Neural crest cell (in vitro differentiated cells): ENCODE measurements around the gene CDC25A. TPM values are rescaled to one million over a fixed set of nuclear protein-coding genes. Genes with fewer than 3 reads are reported as not detected.

Experiments
- DNase-seq: peaks from one replicate; pipeline ENCODE4 v3.0.0; 2021; ENCODE audit warnings: low read depth, mixed read lengths, low spot score
- H3K27ac Mint-ChIP-seq: one replicate; pipeline ENCODE4 v1.8.0; 2021; ENCODE audit warnings: mild to moderate bottlenecking, mixed read lengths; ENCODE audit not compliant: unreplicated experiment
- H3K27me3 Mint-ChIP-seq: 2 replicates; pipeline ENCODE4 v1.8.0; 2021; ENCODE audit warnings: low read depth, mild to moderate bottlenecking, mixed read lengths
- H3K36me3 Mint-ChIP-seq: 2 replicates; pipeline ENCODE4 v1.8.0; 2021; ENCODE audit warnings: low read depth, mild to moderate bottlenecking, mixed read lengths
- H3K4me1 Mint-ChIP-seq: 2 replicates; pipeline ENCODE4 v1.8.0; 2021; ENCODE audit warnings: mixed read lengths
- H3K4me3 Mint-ChIP-seq: one replicate; pipeline ENCODE4 v1.8.0; 2021; ENCODE audit warnings: mild to moderate bottlenecking, mixed read lengths
- H3K9me3 Mint-ChIP-seq: 2 replicates; pipeline ENCODE4 v1.8.0; 2021; ENCODE audit warnings: mixed read lengths
- total RNA-seq: library from RNA; stranded (reverse); gene quantifications from 2 replicates; pipeline ENCODE4 v1.2.1, GENCODE V29; 2021
- TF ChIP-seq, protein P1 (sequence below): fragments of 200-600 bp; sonication (generic); conservative IDR thresholded peaks from 2 replicates; pipeline ENCODE4 v1.5.0; 2021; ENCODE audit warnings: antibody characterized with exemption, mild to moderate bottlenecking

The CDC25A gene
- total RNA-seq, 1 donor from 2014 or later: 63.0 TPM

DNA sequence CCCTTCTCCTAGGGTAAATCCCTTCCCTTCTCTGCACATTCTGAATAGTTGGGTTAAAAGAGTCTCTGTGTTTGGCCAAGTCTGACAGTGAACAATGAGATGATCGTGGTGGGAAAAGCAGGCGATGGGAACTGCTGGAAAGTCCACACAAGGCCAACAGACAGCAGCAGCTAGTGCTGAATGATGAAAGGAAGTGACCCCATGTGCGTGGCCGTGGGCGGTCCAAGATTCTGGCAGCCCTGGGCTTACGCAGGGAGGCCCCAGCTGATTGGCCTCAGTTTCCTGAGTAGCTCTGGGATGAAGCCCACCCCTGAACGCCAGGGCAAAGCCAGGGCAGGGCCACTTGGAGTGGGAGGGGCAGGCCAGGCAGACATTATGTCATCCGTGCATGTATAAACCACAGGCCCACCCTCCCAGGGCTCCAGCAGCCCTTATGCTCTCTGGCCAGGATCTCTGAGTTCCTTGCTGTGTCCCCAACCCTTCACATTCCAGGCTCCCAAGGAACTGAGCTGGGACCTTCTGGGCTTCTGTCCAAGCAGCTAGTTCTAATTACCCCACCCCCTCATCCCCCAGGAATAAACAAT lies 57.8 kb downstream of the CDC25A start:
- TF ChIP-seq, protein P1, sequence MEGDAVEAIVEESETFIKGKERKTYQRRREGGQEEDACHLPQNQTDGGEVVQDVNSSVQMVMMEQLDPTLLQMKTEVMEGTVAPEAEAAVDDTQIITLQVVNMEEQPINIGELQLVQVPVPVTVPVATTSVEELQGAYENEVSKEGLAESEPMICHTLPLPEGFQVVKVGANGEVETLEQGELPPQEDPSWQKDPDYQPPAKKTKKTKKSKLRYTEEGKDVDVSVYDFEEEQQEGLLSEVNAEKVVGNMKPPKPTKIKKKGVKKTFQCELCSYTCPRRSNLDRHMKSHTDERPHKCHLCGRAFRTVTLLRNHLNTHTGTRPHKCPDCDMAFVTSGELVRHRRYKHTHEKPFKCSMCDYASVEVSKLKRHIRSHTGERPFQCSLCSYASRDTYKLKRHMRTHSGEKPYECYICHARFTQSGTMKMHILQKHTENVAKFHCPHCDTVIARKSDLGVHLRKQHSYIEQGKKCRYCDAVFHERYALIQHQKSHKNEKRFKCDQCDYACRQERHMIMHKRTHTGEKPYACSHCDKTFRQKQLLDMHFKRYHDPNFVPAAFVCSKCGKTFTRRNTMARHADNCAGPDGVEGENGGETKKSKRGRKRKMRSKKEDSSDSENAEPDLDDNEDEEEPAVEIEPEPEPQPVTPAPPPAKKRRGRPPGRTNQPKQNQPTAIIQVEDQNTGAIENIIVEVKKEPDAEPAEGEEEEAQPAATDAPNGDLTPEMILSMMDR: no peak
- Mint-ChIP-seq H3K27ac (peak overlapping the region; percentile 66), H3K36me3 (no peaks in the 10 kb centered on the region), H3K4me1 (peaks cover 13% of the 10 kb centered on the region), H3K27me3 (no peaks in the 10 kb centered on the region), H3K9me3 (no peaks in the 10 kb centered on the region), H3K4me3 (no peak overlapping the region)
- no peak for DNase-seq

DNA sequence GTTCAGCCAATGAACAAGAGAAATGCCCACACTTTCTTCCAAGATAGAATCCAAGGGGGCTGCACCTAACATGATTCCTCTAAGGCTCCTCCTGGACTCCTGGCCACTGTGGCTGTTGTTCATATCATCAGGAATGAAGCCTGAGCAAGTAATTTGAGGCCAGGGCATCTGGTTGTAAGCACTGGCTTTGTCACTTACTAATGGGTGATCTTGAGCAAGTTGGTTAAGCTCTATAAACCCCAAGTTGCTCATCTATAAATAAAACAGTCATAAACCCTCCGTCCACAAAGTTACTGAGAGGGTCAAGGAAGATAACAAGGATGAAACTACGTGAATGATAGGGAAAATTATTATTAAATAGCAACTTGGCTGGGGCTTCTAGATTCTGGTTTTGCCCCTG lies 58.3 kb downstream of the CDC25A start:
- Mint-ChIP-seq H3K27me3 (no peaks in the 10 kb centered on the region), H3K36me3 (no peaks in the 10 kb centered on the region), H3K4me3 (no peak overlapping the region), H3K9me3 (no peaks in the 10 kb centered on the region), H3K27ac (no peak overlapping the region), H3K4me1 (peaks cover 10% of the 10 kb centered on the region)
- TF ChIP-seq, protein P1: no peak
- no peak for DNase-seq

DNA sequence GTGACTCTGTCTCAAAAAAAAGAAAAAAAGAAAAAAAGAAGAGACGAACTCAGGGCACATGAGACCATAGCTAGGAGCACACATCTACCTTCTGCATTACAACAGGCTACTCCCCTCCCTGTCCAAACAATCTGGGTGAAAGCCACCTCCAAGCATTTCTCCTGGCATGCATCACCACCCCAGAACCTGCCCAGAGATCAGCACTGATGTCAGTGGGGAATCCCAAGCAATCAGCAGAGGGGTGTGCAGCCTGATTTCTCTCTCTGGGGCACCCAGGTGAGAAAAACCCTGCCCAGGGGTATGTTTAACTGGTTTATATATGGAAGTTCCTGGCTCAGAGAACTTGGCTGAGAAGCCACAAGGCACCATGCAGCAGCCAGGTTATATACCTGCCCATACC lies 59.4 kb downstream of the CDC25A start:
- peaks cover 10% of the 10 kb centered on the region for H3K4me1 Mint-ChIP-seq
- no peak for DNase-seq
- TF ChIP-seq, protein P1: no peak
- no peak overlapping the region for H3K4me3 Mint-ChIP-seq
- no peaks in the 10 kb centered on the region for H3K27me3 Mint-ChIP-seq
- no peaks in the 10 kb centered on the region for H3K9me3 Mint-ChIP-seq
- H3K36me3 Mint-ChIP-seq: no peaks in the 10 kb centered on the region
- H3K27ac Mint-ChIP-seq: no peak overlapping the region

DNA sequence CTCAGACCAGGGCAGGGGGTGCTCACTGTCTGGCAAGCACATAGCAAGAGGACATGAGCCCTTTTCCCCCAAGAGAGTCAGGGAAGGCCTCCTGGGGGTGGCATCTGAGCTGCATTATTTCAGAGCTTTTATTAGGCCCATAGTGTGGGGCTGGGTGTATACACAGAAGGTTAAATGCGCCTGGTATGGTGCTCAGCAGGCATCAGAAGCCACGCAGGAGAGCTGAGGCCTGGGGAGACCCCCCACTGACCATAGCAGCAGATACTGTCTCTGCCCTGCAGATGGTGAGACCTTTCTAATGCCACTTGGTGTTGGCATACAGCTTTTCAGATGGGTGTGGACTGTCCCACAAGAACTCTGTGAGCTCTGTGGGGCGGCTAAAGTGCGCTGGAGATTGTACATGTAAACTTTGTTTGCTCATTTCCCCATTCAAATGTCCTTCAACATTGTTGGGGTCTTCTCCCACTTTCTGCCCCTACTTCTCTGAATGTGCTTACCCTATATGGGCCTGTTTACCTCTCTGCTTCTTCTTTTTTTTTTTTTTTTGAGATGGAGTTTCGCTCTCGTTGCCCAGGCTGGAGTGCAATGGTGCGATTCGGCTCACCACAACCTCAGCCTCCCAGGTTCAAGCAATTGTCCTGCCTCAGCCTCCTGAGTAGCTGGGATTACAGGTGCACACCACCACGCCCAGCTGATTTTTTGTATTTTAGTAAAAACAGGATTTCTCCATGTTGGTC lies 62.2 kb downstream of the CDC25A start:
- TF ChIP-seq, protein P1: no peak
- Mint-ChIP-seq H3K4me3 (no peak overlapping the region), H3K9me3 (no peaks in the 10 kb centered on the region), H3K27ac (no peak overlapping the region), H3K27me3 (no peaks in the 10 kb centered on the region), H3K4me1 (peaks cover 10% of the 10 kb centered on the region), H3K36me3 (no peaks in the 10 kb centered on the region)
- DNase-seq: no peak

DNA sequence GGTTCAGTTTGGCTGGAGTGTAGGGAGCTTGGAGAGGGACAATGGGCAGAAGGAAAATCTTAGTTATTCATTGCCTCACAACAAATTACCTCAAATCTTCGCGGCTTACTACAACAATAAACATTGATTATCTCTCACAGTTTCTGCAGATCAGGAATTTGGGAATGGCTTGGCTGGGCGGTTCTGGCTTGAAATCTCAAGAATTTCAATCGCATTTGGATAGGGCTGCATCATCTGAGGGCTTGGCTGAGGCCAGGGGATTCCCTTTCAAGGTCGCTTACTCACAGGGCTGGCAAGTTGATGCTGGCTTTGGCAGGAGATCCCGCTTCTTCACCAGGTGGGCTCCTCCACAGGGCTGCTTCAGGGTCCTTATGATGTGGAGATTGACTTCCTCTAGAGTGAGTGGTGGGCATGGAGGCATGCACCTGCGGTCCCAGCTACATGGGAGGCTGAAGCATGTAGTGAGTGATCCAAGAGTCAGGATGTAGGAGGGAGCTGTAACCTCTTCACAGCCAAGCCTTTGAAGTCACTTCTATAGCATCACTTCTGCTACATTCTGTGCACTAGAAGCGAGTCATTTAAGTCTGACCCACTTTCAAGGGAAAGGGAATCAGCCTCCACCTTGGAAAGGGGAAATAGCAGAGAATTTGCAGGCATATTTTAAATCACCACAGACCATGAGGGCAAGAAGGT lies 63.1 kb downstream of the CDC25A start:
- H3K4me3 Mint-ChIP-seq: no peak overlapping the region
- DNase-seq: no peak
- H3K36me3 Mint-ChIP-seq: no peaks in the 10 kb centered on the region
- TF ChIP-seq, protein P1: no peak
- no peaks in the 10 kb centered on the region for H3K9me3 Mint-ChIP-seq
- no peaks in the 10 kb centered on the region for H3K27me3 Mint-ChIP-seq
- peak overlapping the region; percentile 20 for H3K27ac Mint-ChIP-seq
- peaks cover 4% of the 10 kb centered on the region for H3K4me1 Mint-ChIP-seq
